Ureter (tissue), 1 donor: ENCODE results near the gene TCAP. TPM values are rescaled to one million over a fixed set of nuclear protein-coding genes. Genes with fewer than 3 reads are reported as not detected.
"Not testable (repeated sequence)": the region's sequence is repeated elsewhere in the genome, so short reads cannot be mapped to it uniquely, and the experiment has no call there.

Experiments used
- DNase-seq: peaks from one replicate; pipeline ENCODE4 v3.0.0-alpha.2; 2020; ENCODE audit warnings: low spot score
- total RNA-seq: library from RNA; stranded (reverse); gene quantifications from one replicate; pipeline ENCODE4 v1.2.4, GENCODE V29; 2023
- donor health status: DM: yes; HTN: yes; CAD: no.

TCAP gene
- total RNA-seq, 1 donor from 2014 or later: 0.81 TPM

- no peak for DNase-seq
Observed at GRCh38 chr17:39683295-39683939, 18.3 kb downstream of the TCAP start.

- DNase-seq: no peak
Observed at GRCh38 chr17:39684369-39685192, 19.4 kb downstream of the TCAP start.

- no peak for DNase-seq
Observed at GRCh38 chr17:39687101-39687545, 22.0 kb downstream of the TCAP start.

- peak; percentile 91 for DNase-seq
Observed at GRCh38 chr17:39687546-39688474, 22.7 kb downstream of the TCAP start, which contains the start of gene PGAP3. PGAP3 (minus strand) TSS chr17:39688057; CDS start chr17:39688014, 43 bp downstream.

- DNase-seq: no peak
Observed at GRCh38 chr17:39688475-39688835, 23.3 kb downstream of the TCAP start.

- DNase-seq: no peak
Observed at GRCh38 chr17:39688945-39689344, 23.8 kb downstream of the TCAP start.

GRCh38 chr17:39694593-39694992 lies 29.4 kb downstream of the TCAP start:
- DNase-seq: no peak

- no peak for DNase-seq
Observed at GRCh38 chr17:39695089-39695474, 29.9 kb downstream of the TCAP start.

- no peak for DNase-seq
Observed at GRCh38 chr17:39696731-39697130, 31.6 kb downstream of the TCAP start.

GRCh38 chr17:39697961-39698360 lies 32.8 kb downstream of the TCAP start:
- DNase-seq: no peak

GRCh38 chr17:39699157-39699817 lies 34.1 kb downstream of the TCAP start:
- DNase-seq: not testable (repeated sequence)

- DNase-seq: peak; percentile 89
Observed at GRCh38 chr17:39699818-39700147, 34.6 kb downstream of the TCAP start, which contains the start of gene ERBB2. ERBB2 (plus strand) TSS chr17:39700064; CDS start chr17:39700239, 175 bp downstream.

GRCh38 chr17:39700148-39700987 lies 35.2 kb downstream of the TCAP start:
- no peak for DNase-seq

- no peak for DNase-seq
Observed at GRCh38 chr17:39701012-39701783, 36.0 kb downstream of the TCAP start.

GRCh38 chr17:39701784-39702422 lies 36.8 kb downstream of the TCAP start:
- no peak for DNase-seq

GRCh38 chr17:39702901-39703893 lies 38.0 kb downstream of the TCAP start:
- DNase-seq: no peak

GRCh38 chr17:39703913-39704312 lies 38.8 kb downstream of the TCAP start:
- DNase-seq: no peak
